Urinary bladder (tissue), 4 donors: ENCODE data around the gene SARDH. TPM values are rescaled to one million over a fixed set of nuclear protein-coding genes. Genes with fewer than 3 reads are reported as not detected.

Source experiments
- DNase-seq: peaks from one replicate; pipeline ENCODE4 v3.0.0-alpha.2; 2015; ENCODE audit errors: extremely low spot score
- H3K27ac ChIP-seq: one replicate; pipeline ENCODE4 v1.5.1; 2013; ENCODE audit warnings: low read depth, mild to moderate bottlenecking, moderate library complexity
- H3K36me3 ChIP-seq: one replicate; pipeline ENCODE4 v1.6.1; 2013; ENCODE audit warnings: mild to moderate bottlenecking, moderate library complexity; ENCODE audit not compliant: insufficient read depth
- H3K4me1 ChIP-seq: one replicate; pipeline ENCODE4 v1.6.1; 2013; ENCODE audit warnings: mild to moderate bottlenecking, moderate library complexity; ENCODE audit not compliant: insufficient read depth
- H3K4me3 ChIP-seq: one replicate; pipeline ENCODE4 v1.5.1; 2013; ENCODE audit warnings: low read depth, low read length
- WGBS: extraction: QIAGEN DNeasy Blood & Tissue Kit; methylation state at CpG from one replicate; pipeline ENCODE4 v1.1.7; 2013; 5-methylcytosine and 5-hydroxymethylcytosine counted together
- polyA plus RNA-seq: library from polyadenylated mRNA; stranded (reverse); fragments of 200-250 nt; gene quantifications from one replicate; pipeline ENCODE4 v1.2.3, GENCODE V29; 2013
- total RNA-seq: library from RNA; depleted of rRNA; stranded (reverse); fragments of >200 nt; gene quantifications from one replicate; pipeline ENCODE4 v1.2.3, GENCODE V29; 2014
- donor health status: healthy with polysubstance abuse.
- donor health status: healthy.

The SARDH gene
- total and polyA plus RNA-seq, 2 donors = 1.5 to 4.9 TPM

- Histone ChIP-seq H3K4me1 (no peaks in the 10 kb centered on the region), H3K27ac (no peak overlapping the region), H3K36me3 (no peaks in the 10 kb centered on the region), H3K4me3 (no peak overlapping the region)
- DNase-seq = no peak
- 92% methylated on average over 19 of the region's 19 CpGs for WGBS
These were observed 41.6 kb upstream of the SARDH start for GRCh38 chr9:133779516-133780403.

- no peak overlapping the region for H3K4me3 ChIP-seq
- H3K27ac ChIP-seq = no peak overlapping the region
- no peaks in the 10 kb centered on the region for H3K4me1 ChIP-seq
- no peak for DNase-seq
- WGBS = 96% methylated on average over 8 of the region's 8 CpGs
- peaks cover 3% of the 10 kb centered on the region for H3K36me3 ChIP-seq
These were observed 40.9 kb upstream of the SARDH start for GRCh38 chr9:133779081-133779480.

- Histone ChIP-seq H3K4me1 (no peaks in the 10 kb centered on the region), H3K36me3 (peaks cover 6% of the 10 kb centered on the region), H3K4me3 (no peak overlapping the region), H3K27ac (no peak overlapping the region)
- no peak for DNase-seq
- 93% methylated on average over 20 of the region's 20 CpGs for WGBS
These were observed 40.3 kb upstream of the SARDH start for GRCh38 chr9:133778336-133779013.

GRCh38 chr9:133777871-133778270, 39.7 kb upstream of the SARDH start:
- Histone ChIP-seq H3K27ac (no peak overlapping the region), H3K36me3 (peaks cover 6% of the 10 kb centered on the region), H3K4me3 (no peak overlapping the region), H3K4me1 (no peaks in the 10 kb centered on the region)
- DNase-seq = no peak
- 95% methylated on average over 14 of the region's 14 CpGs for WGBS

- H3K4me1 ChIP-seq = no peaks in the 10 kb centered on the region
- H3K27ac ChIP-seq = no peak overlapping the region
- H3K36me3 ChIP-seq = peaks cover 6% of the 10 kb centered on the region
- WGBS = 73% methylated on average over 15 of the region's 15 CpGs
- no peak overlapping the region for H3K4me3 ChIP-seq
- DNase-seq = no peak
These were observed 39.1 kb upstream of the SARDH start for GRCh38 chr9:133777068-133777791.

GRCh38 chr9:133775951-133776905, 38.1 kb upstream of the SARDH start:
- Histone ChIP-seq H3K27ac (no peak overlapping the region), H3K4me1 (no peaks in the 10 kb centered on the region), H3K4me3 (no peak overlapping the region), H3K36me3 (peaks cover 6% of the 10 kb centered on the region)
- DNase-seq = no peak
- WGBS = 97% methylated on average over 27 of the region's 27 CpGs

GRCh38 chr9:133775291-133775690, 37.1 kb upstream of the SARDH start:
- 91% methylated on average over 2 of the region's 2 CpGs for WGBS
- no peaks in the 10 kb centered on the region for H3K4me1 ChIP-seq
- H3K36me3 ChIP-seq = peaks cover 6% of the 10 kb centered on the region
- no peak overlapping the region for H3K4me3 ChIP-seq
- no peak for DNase-seq
- H3K27ac ChIP-seq = no peak overlapping the region

- H3K4me1 ChIP-seq = no peaks in the 10 kb centered on the region
- no peak overlapping the region for H3K4me3 ChIP-seq
- DNase-seq = no peak
- peaks cover 9% of the 10 kb centered on the region for H3K36me3 ChIP-seq
- WGBS = 98% methylated on average over 16 of the region's 16 CpGs
- H3K27ac ChIP-seq = no peak overlapping the region
These were observed 36.6 kb upstream of the SARDH start for GRCh38 chr9:133774799-133775198.

GRCh38 chr9:133773889-133774655, 35.9 kb upstream of the SARDH start:
- DNase-seq = no peak
- H3K4me1 ChIP-seq = no peaks in the 10 kb centered on the region
- H3K27ac ChIP-seq = no peak overlapping the region
- H3K4me3 ChIP-seq = no peak overlapping the region
- 97% methylated on average over 9 of the region's 9 CpGs for WGBS
- H3K36me3 ChIP-seq = peaks cover 9% of the 10 kb centered on the region

GRCh38 chr9:133772581-133772980, 34.4 kb upstream of the SARDH start:
- no peak for DNase-seq

GRCh38 chr9:133771486-133772482, 33.6 kb upstream of the SARDH start:
- no peak overlapping the region for H3K4me3 ChIP-seq
- DNase-seq = no peak
- peaks cover 9% of the 10 kb centered on the region for H3K36me3 ChIP-seq
- no peak overlapping the region for H3K27ac ChIP-seq
- no peaks in the 10 kb centered on the region for H3K4me1 ChIP-seq
- WGBS = 95% methylated on average over 26 of the region's 26 CpGs

More at GRCh38 chr9:133772581-133772980, 34.4 kb upstream of the SARDH start:
- Histone ChIP-seq H3K36me3 (peaks cover 9% of the 10 kb centered on the region), H3K27ac (no peak overlapping the region), H3K4me1 (no peaks in the 10 kb centered on the region), H3K4me3 (no peak overlapping the region)
- 96% methylated on average over 7 of the region's 7 CpGs for WGBS
